Type B pancreatic cell (in vitro differentiated cells): ENCODE results near the gene C3orf80. TPM values are rescaled to one million over a fixed set of nuclear protein-coding genes. Genes with fewer than 3 reads are reported as not detected.

Experiments used
- DNase-seq: peaks from one replicate; pipeline ENCODE4 v3.0.0; 2021; ENCODE audit warnings: mixed read lengths; ENCODE audit not compliant: unreplicated experiment; ENCODE audit errors: extremely low spot score
- H3K27ac Mint-ChIP-seq: 2 replicates; pipeline ENCODE4 v1.8.0; 2021; ENCODE audit warnings: mild to moderate bottlenecking, mixed read lengths
- H3K27me3 Mint-ChIP-seq: 2 replicates; pipeline ENCODE4 v1.8.0; 2021; ENCODE audit warnings: mixed read lengths
- H3K36me3 Mint-ChIP-seq: 2 replicates; pipeline ENCODE4 v1.8.0; 2021; ENCODE audit warnings: mixed read lengths
- H3K4me1 Mint-ChIP-seq: one replicate; pipeline ENCODE4 v1.8.0; 2021; ENCODE audit warnings: mixed read lengths; ENCODE audit not compliant: unreplicated experiment
- H3K4me3 Mint-ChIP-seq: 2 replicates; pipeline ENCODE4 v1.8.0; 2021; ENCODE audit warnings: mild to moderate bottlenecking, mixed read lengths
- H3K9me3 Mint-ChIP-seq: 2 replicates; pipeline ENCODE4 v1.8.0; 2021; ENCODE audit warnings: mixed read lengths
- total RNA-seq: library from RNA; stranded (reverse); gene quantifications from 2 replicates; pipeline ENCODE4 v1.2.1, GENCODE V29; 2021; ENCODE audit warnings: low replicate concordance
- TF ChIP-seq, protein P1 (sequence below): fragments of 200-600 bp; sonication (generic); conservative IDR thresholded peaks from 2 replicates; pipeline ENCODE4 v1.5.0; 2021; ENCODE audit warnings: antibody characterized with exemption, mild to moderate bottlenecking

C3orf80 gene
- total RNA-seq, 1 donor from 2014 or later: 2.6 TPM

DNA sequence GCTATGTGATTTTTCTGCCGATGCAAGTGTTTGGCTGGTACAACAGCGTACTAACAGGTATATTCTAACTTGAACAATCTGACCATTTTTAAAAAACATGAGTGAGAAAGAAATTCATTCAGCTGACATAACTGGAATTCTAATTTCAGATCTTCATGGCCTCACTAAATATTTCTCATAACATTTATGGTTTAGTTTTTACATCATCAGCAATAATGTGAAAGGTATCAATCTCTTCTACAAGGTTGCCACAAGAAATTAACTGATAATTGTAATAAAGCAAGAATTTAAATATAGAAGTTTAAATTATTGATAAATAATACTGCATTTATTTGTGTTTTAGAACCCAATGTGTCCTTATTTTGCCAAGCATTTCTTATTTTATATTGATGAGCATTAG lies 5.2 kb upstream of the C3orf80 start:
- H3K27me3 Mint-ChIP-seq: peaks cover 78% of the 10 kb centered on the region
- peaks cover 4% of the 10 kb centered on the region for H3K4me1 Mint-ChIP-seq
- H3K4me3 Mint-ChIP-seq: no peak overlapping the region
- no peak for DNase-seq
- no peaks in the 10 kb centered on the region for H3K9me3 Mint-ChIP-seq
- TF ChIP-seq, protein P1, sequence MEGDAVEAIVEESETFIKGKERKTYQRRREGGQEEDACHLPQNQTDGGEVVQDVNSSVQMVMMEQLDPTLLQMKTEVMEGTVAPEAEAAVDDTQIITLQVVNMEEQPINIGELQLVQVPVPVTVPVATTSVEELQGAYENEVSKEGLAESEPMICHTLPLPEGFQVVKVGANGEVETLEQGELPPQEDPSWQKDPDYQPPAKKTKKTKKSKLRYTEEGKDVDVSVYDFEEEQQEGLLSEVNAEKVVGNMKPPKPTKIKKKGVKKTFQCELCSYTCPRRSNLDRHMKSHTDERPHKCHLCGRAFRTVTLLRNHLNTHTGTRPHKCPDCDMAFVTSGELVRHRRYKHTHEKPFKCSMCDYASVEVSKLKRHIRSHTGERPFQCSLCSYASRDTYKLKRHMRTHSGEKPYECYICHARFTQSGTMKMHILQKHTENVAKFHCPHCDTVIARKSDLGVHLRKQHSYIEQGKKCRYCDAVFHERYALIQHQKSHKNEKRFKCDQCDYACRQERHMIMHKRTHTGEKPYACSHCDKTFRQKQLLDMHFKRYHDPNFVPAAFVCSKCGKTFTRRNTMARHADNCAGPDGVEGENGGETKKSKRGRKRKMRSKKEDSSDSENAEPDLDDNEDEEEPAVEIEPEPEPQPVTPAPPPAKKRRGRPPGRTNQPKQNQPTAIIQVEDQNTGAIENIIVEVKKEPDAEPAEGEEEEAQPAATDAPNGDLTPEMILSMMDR: no peak
- no peaks in the 10 kb centered on the region for H3K36me3 Mint-ChIP-seq
- no peak overlapping the region for H3K27ac Mint-ChIP-seq

DNA sequence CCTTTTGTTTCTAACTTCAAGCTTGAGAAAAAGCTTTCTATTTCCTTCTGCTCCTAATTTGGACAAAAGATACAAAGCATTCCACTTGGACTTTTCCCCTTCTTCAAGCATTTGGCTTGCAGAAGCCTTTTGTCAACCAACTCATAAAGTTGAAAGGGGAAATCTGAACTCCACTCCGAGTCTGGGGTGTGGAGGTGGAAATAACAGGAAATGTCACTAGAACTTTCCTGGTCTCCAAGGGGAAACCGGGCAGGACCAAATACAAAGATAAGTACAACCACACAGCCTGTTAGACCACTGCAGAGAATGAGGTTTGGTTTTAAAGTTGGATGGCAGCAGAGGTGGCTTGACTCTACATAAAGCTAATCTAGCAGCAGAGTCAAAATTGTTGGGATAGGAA lies 4.2 kb upstream of the C3orf80 start:
- Mint-ChIP-seq H3K4me1 (peaks cover 4% of the 10 kb centered on the region), H3K36me3 (no peaks in the 10 kb centered on the region), H3K27ac (no peak overlapping the region), H3K4me3 (no peak overlapping the region), H3K9me3 (no peaks in the 10 kb centered on the region), H3K27me3 (peaks cover 79% of the 10 kb centered on the region)
- no peak for DNase-seq
- TF ChIP-seq, protein P1: no peak

DNA sequence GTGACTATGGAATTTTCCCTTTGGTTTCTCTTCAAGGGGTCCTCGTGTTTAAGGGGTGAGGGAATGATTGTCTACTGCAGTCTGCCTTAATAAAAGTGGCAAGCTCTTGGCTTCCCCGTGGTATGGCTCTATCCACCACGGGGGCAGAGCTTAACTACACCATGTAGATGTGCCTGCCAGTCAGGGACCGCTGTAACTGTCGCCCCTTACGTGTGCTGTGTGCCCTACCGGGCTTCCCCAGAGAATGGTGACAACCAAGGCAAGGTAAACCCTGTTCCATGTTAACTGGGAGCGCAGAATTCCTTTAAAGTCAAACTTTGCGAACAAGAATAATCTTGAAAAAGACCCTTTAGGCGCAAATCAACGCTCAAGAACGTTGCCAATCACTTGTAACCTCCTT lies 966 bp upstream of the C3orf80 start:
- Mint-ChIP-seq H3K27me3 (peaks cover 80% of the 10 kb centered on the region), H3K27ac (no peak overlapping the region), H3K4me1 (peaks cover 10% of the 10 kb centered on the region), H3K9me3 (no peaks in the 10 kb centered on the region), H3K36me3 (no peaks in the 10 kb centered on the region), H3K4me3 (peak overlapping the region; percentile 90)
- DNase-seq: no peak
- TF ChIP-seq, protein P1: no peak

DNA sequence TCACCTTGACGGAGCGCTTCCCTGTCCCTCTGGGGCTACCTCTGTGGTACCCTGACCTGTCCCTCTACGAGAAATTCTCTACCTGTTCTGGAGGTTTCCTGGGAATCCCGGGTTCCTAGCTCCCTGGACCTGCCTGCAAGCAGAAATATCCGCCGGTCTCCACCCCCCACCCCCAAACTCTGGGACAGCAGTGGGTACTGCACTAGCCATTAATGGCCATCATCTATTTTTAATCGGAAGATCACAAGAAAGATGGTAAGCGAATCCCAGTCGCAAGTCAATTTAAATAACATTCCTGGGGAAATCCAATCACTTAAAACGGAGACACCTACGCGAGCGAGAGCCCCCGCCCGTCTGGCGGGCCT lies 429 bp upstream of the C3orf80 start:
- H3K27ac Mint-ChIP-seq: no peak overlapping the region
- H3K4me1 Mint-ChIP-seq: peaks cover 10% of the 10 kb centered on the region
- no peaks in the 10 kb centered on the region for H3K9me3 Mint-ChIP-seq
- H3K36me3 Mint-ChIP-seq: no peaks in the 10 kb centered on the region
- H3K4me3 Mint-ChIP-seq: peak overlapping the region; percentile 90
- H3K27me3 Mint-ChIP-seq: peaks cover 75% of the 10 kb centered on the region
- DNase-seq: no peak
- TF ChIP-seq, protein P1: no peak

DNA sequence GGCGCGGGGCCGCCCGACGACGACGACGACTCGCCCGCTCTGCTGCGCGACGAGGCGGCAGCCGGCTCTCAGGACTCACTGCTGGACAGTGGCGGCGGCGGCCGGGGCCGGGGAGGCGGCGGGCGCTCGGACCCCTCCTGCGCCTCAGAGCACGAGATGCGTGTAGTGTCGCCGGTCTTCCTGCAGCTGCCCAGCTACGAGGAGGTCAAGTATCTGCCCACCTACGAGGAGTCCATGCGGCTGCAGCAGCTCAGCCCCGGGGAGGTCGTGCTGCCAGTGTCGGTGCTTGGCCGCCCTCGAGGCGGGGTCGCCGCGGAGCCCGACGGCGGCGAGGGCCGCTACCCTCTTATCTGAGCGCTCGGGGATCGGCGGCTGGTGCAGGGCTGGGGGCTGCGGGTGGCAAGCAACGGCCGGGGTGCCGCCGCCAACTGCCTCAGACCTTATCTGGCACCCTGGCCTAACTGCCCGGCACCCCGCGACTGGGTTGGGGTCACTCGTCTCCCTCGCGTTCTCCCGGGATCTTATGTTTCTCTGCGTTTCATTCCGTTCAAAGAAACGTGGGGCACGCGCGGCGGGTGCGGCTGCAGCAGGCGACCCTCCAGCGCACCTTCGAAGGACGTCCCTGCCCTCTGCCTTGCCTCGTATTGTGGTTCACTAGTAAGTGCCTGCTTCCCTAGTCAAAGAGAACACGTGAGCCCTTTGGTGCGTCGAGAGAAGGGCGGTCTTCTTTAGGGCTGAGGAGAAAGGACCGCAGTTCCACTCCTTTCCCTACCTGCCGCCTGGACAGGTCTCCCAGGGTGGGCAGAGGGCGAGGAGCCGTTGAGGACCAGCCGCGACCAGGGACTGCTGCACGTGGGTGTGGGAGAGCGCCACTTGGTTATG lies 1.0 kb downstream of the C3orf80 start:
- TF ChIP-seq, protein P1: no peak
- Mint-ChIP-seq H3K36me3 (no peaks in the 10 kb centered on the region), H3K27ac (no peak overlapping the region), H3K9me3 (no peaks in the 10 kb centered on the region), H3K27me3 (peaks cover 65% of the 10 kb centered on the region), H3K4me1 (peaks cover 10% of the 10 kb centered on the region), H3K4me3 (peak overlapping the region; percentile 90)
- DNase-seq: no peak
